ENCODE data around the gene NBAS.

The NBAS gene

GRCh38 chr2:15177103-15177502 lies 384.0 kb downstream of the NBAS start:
- no peak overlapping the region for H3K4me2 ChIP-seq
- H3K27me3 ChIP-seq, result no peaks in the 10 kb centered on the region
- H3K27ac ChIP-seq, result no peak overlapping the region
- no peak overlapping the region for H3K9ac ChIP-seq
- H3K9me3 ChIP-seq, result no peaks in the 10 kb centered on the region
- H3K4me1 ChIP-seq, result no peaks in the 10 kb centered on the region
- no peak for TF ChIP-seq Cebpa-rat (IDR thresholded peaks at IDR 0.05)
- peaks cover 6% of the 10 kb centered on the region; the same call in 1 of the 2 replicates for H3K36me3 ChIP-seq
- no peak overlapping the region for H3K4me3 ChIP-seq
- no peaks in the 10 kb centered on the region for H4K20me1 ChIP-seq

GRCh38 chr2:15176604-15177003 lies 384.5 kb downstream of the NBAS start:
- H3K27ac ChIP-seq, result no peak overlapping the region
- H3K36me3 ChIP-seq, result peaks cover 1% of the 10 kb centered on the region; the same call in 1 of the 2 replicates
- no peaks in the 10 kb centered on the region for H3K9me3 ChIP-seq
- H3K4me3 ChIP-seq, result no peak overlapping the region
- H3K4me2 ChIP-seq, result no peak overlapping the region
- TF ChIP-seq Cebpa-rat (IDR thresholded peaks at IDR 0.05), result no peak
- H4K20me1 ChIP-seq, result no peaks in the 10 kb centered on the region
- no peaks in the 10 kb centered on the region for H3K27me3 ChIP-seq
- H3K4me1 ChIP-seq, result no peaks in the 10 kb centered on the region
- H3K9ac ChIP-seq, result no peak overlapping the region

DNA sequence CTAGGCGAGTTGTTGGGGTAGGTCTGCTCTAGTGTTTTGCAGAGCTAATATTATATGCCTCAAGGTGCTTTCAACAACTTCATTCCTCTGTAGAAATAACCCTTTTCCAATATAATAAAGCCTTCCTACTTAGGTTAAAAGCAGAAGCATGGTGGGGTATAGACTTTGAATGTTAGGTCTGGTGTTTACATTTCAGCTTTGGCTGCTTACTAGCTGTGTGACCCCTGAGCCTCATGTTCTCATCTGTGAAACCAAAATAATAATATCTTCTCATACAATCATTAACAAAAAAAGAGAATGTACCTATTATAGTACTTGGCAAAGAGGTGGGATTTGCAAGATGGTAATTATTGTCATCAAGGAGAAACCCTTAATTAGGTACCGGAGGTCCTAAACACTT lies 386.6 kb downstream of the NBAS start:
- H3K27ac ChIP-seq, result no peak overlapping the region
- H4K20me1 ChIP-seq, result no peaks in the 10 kb centered on the region
- H3K4me1 ChIP-seq, result no peaks in the 10 kb centered on the region
- H3K4me2 ChIP-seq, result no peak overlapping the region
- H3K9me3 ChIP-seq, result no peaks in the 10 kb centered on the region
- no peak for TF ChIP-seq Cebpa-rat (IDR thresholded peaks at IDR 0.05)
- H3K27me3 ChIP-seq, result no peaks in the 10 kb centered on the region
- H3K9ac ChIP-seq, result no peak overlapping the region
- no peak overlapping the region for H3K4me3 ChIP-seq
- 0 out of 2 replicates have a peak, but pooled peaks cover 3% of the 10 kb centered on the region for H3K36me3 ChIP-seq

- H3K4me2 ChIP-seq, result no peak overlapping the region
- H3K4me1 ChIP-seq, result no peaks in the 10 kb centered on the region
- no peaks in the 10 kb centered on the region for H3K27me3 ChIP-seq
- no peak overlapping the region for H3K9ac ChIP-seq
- 0 out of 2 replicates have a peak, but pooled peaks cover 7% of the 10 kb centered on the region for H3K36me3 ChIP-seq
- H3K27ac ChIP-seq, result no peak overlapping the region
- no peak for TF ChIP-seq Cebpa-rat (IDR thresholded peaks at IDR 0.05)
- H3K4me3 ChIP-seq, result no peak overlapping the region
- H3K9me3 ChIP-seq, result no peaks in the 10 kb centered on the region
- H4K20me1 ChIP-seq, result no peaks in the 10 kb centered on the region
Measured at GRCh38 chr2:15173501-15173900, 387.6 kb downstream of the NBAS start.

GRCh38 chr2:15172825-15173224 lies 388.3 kb downstream of the NBAS start:
- no peak for TF ChIP-seq Cebpa-rat (IDR thresholded peaks at IDR 0.05)
- Histone ChIP-seq H3K4me3 (no peak overlapping the region), H3K9ac (no peak overlapping the region), H3K4me1 (no peaks in the 10 kb centered on the region), H3K36me3 (0 out of 2 replicates have a peak, but pooled peaks cover 7% of the 10 kb centered on the region), H3K9me3 (no peaks in the 10 kb centered on the region), H3K27ac (no peak overlapping the region), H4K20me1 (no peaks in the 10 kb centered on the region), H3K27me3 (no peaks in the 10 kb centered on the region), H3K4me2 (no peak overlapping the region)

GRCh38 chr2:15170070-15170775 lies 390.9 kb downstream of the NBAS start:
- H3K36me3 ChIP-seq, result peaks cover 11% of the 10 kb centered on the region; the same call in 1 of the 2 replicates
- no peak overlapping the region for H3K4me3 ChIP-seq
- no peak overlapping the region for H3K4me2 ChIP-seq
- H3K9ac ChIP-seq, result no peak overlapping the region
- H3K9me3 ChIP-seq, result no peaks in the 10 kb centered on the region
- H4K20me1 ChIP-seq, result no peaks in the 10 kb centered on the region
- no peaks in the 10 kb centered on the region for H3K4me1 ChIP-seq
- no peaks in the 10 kb centered on the region for H3K27me3 ChIP-seq
- no peak for TF ChIP-seq Cebpa-rat (IDR thresholded peaks at IDR 0.05)
- no peak overlapping the region for H3K27ac ChIP-seq

GRCh38 chr2:15169326-15170069 lies 391.6 kb downstream of the NBAS start:
- no peaks in the 10 kb centered on the region for H3K27me3 ChIP-seq
- no peaks in the 10 kb centered on the region for H4K20me1 ChIP-seq
- no peak overlapping the region for H3K9ac ChIP-seq
- no peak overlapping the region for H3K4me2 ChIP-seq
- no peak overlapping the region for H3K27ac ChIP-seq
- TF ChIP-seq Cebpa-rat (IDR thresholded peaks at IDR 0.05), result no peak
- peaks cover 11% of the 10 kb centered on the region; the same call in 1 of the 2 replicates for H3K36me3 ChIP-seq
- no peaks in the 10 kb centered on the region for H3K4me1 ChIP-seq
- H3K9me3 ChIP-seq, result no peaks in the 10 kb centered on the region
- H3K4me3 ChIP-seq, result no peak overlapping the region

GRCh38 chr2:15168116-15168515 lies 393.0 kb downstream of the NBAS start:
- Histone ChIP-seq H3K4me2 (no peak overlapping the region), H3K4me1 (no peaks in the 10 kb centered on the region), H3K27ac (no peak overlapping the region), H3K9me3 (no peaks in the 10 kb centered on the region), H3K9ac (no peak overlapping the region), H3K27me3 (no peaks in the 10 kb centered on the region), H4K20me1 (no peaks in the 10 kb centered on the region), H3K36me3 (peaks cover 11% of the 10 kb centered on the region; the same call in 1 of the 2 replicates), H3K4me3 (no peak overlapping the region)
- TF ChIP-seq Cebpa-rat (IDR thresholded peaks at IDR 0.05), result no peak

DNA sequence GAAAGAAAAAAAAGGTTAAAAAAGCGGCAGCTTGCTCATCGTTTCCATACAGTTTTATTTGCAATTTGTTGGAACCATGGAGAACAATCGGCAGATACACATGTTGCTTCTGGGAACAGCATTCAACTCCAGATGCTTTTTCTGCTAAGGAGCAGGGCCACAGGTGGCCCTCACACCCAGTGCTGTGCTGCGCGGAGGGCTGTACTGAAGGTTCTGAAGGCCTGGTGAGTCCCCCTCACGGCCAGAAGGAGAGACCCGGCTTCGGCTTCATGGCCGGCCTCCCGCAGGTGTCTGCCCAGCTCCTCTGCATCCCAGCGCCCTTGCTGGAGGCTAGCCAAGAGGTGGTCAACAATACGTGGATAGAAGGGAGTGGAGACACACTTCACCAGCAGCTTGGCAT lies 394.3 kb downstream of the NBAS start:
- no peaks in the 10 kb centered on the region for H3K9me3 ChIP-seq
- H3K9ac ChIP-seq, result no peak overlapping the region
- no peaks in the 10 kb centered on the region for H4K20me1 ChIP-seq
- H3K27me3 ChIP-seq, result no peaks in the 10 kb centered on the region
- H3K4me1 ChIP-seq, result no peaks in the 10 kb centered on the region
- no peak overlapping the region for H3K4me3 ChIP-seq
- no peak overlapping the region for H3K27ac ChIP-seq
- peaks cover 11% of the 10 kb centered on the region; the same call in 1 of the 2 replicates for H3K36me3 ChIP-seq
- no peak for TF ChIP-seq Cebpa-rat (IDR thresholded peaks at IDR 0.05)
- H3K4me2 ChIP-seq, result no peak overlapping the region

DNA sequence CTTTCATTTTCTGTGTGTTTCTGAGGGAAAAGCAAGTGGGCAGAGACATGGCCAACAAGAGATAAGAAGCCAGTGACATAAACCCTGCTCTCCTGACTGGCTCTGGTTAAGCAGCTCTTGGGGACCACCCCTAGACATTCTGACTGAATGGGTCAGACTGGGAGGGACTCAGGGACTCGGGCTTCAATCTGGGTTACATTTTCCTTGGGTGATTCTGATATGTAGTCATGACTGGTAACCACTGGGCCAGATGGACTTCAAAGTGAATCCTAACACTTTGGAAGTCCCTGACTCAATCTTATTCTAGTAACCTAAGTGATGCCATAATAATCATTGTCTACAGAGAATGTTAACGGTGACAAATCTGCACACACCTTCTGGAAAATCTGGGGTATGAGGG lies 397.8 kb downstream of the NBAS start:
- Histone ChIP-seq H4K20me1 (no peaks in the 10 kb centered on the region), H3K27me3 (no peaks in the 10 kb centered on the region), H3K4me3 (no peak overlapping the region), H3K36me3 (peaks cover 4% of the 10 kb centered on the region; the same call in 1 of the 2 replicates), H3K27ac (no peak overlapping the region), H3K4me2 (no peak overlapping the region), H3K9me3 (no peaks in the 10 kb centered on the region), H3K4me1 (no peaks in the 10 kb centered on the region), H3K9ac (no peak overlapping the region)
- TF ChIP-seq Cebpa-rat (IDR thresholded peaks at IDR 0.05), result no peak
